Endothelial cell of umbilical vein (primary cell): Measurements from ENCODE around the gene CCDC136. TPM values are rescaled to one million over a fixed set of nuclear protein-coding genes. Genes with fewer than 3 reads are reported as not detected.

Source experiments
- BruUV-seq: library from RNA; stranded (reverse); fragments of 400-500 nt; replicated peaks from 2 replicates; lab custom pipeline; 2021; lab: Mats Ljungman, UMichigan
- CTCF ChIA-PET: fragments of 300-600, 350-600 bp; sonication (Branson Sonifier 250); formaldehyde crosslinking; loops from one replicate; lab custom pipeline; 2021; ENCODE audit warnings: antibody characterized with exemption, inconsistent platforms; lab: Charles Lee
- POLR2A ChIA-PET: fragments of 300-600, 350-600 bp; sonication (Branson Sonifier 250); formaldehyde crosslinking; loops from one replicate; lab custom pipeline; 2021; ENCODE audit warnings: antibody characterized with exemption, inconsistent platforms; lab: Charles Lee
- DNase-seq: peaks from one replicate; pipeline ENCODE4 v3.0.0-alpha.2; 2011; ENCODE audit warnings: low read depth, low spot score
- FAIRE-seq: peaks from 2 replicates; lab custom pipeline; 2011; peaks lifted over from hg19 to GRCh38; lab: Jason Lieb, UNC
- H2AFZ ChIP-seq: 2 replicates; pipeline ENCODE4 v1.6.0; 2012; ENCODE audit warnings: low read depth, low read length, control low read depth, inconsistent platforms
- H3K27ac ChIP-seq: 2 replicates; pipeline ENCODE4 v1.5.1; 2011; ENCODE audit warnings: low read depth, mild to moderate bottlenecking, control low read depth, low read length, moderate library complexity; ENCODE audit not compliant: insufficient read depth
- H3K27me3 ChIP-seq, 2 experiments: 2 replicates each; pipeline versions ENCODE4 v1.6.0 to v1.6.1; 2011; ENCODE audit warnings: low read length in 2 of 2, mixed read lengths in 1 of 2; ENCODE audit not compliant: control insufficient read depth in 2 of 2, insufficient read depth in 2 of 2
- H3K36me3 ChIP-seq, 2 experiments: 2 replicates in 1 of 2; 3 replicates in 1 of 2; pipeline ENCODE4 v1.5.1; 2011; ENCODE audit warnings: low read length in 2 of 2, mild to moderate bottlenecking in 1 of 2, moderate library complexity in 1 of 2; ENCODE audit not compliant: control insufficient read depth in 2 of 2, insufficient read depth in 2 of 2; ENCODE audit errors: extremely low read depth in 1 of 2
- H3K4me1 ChIP-seq: 3 replicates; pipeline ENCODE4 v1.5.1; 2011; ENCODE audit warnings: mild to moderate bottlenecking, low read length; ENCODE audit not compliant: control insufficient read depth, insufficient read depth; ENCODE audit errors: extremely low read depth
- H3K4me2 ChIP-seq: 2 replicates; pipeline ENCODE4 v1.6.1; 2011; ENCODE audit warnings: low read length, control low read depth, mixed read lengths; ENCODE audit not compliant: insufficient read depth
- H3K4me3 ChIP-seq, 3 experiments: fragments of 200-600 bp in 1 of 3; sonication (generic), shearing (Covaris generic) in 1 of 3; replicated peaks in 1 of 3; 2 replicates each; pipeline ENCODE4 v1.5.1; 2011 to 2016; ENCODE audit warnings: control low read depth in 3 of 3, low read length in 3 of 3, mild to moderate bottlenecking in 2 of 3, inconsistent platforms in 1 of 3, low read depth in 1 of 3, moderate library complexity in 1 of 3; ENCODE audit not compliant: insufficient read depth in 1 of 3
- H3K79me2 ChIP-seq: 2 replicates; pipeline ENCODE4 v1.6.0; 2012; ENCODE audit warnings: low read length, inconsistent platforms; ENCODE audit not compliant: control insufficient read depth, insufficient read depth
- H3K9ac ChIP-seq: replicated peaks from 2 replicates; pipeline ENCODE3; 2011; ENCODE audit warnings: low read length, control low read depth; ENCODE audit not compliant: insufficient read depth; ENCODE audit errors: extremely low read depth
- H3K9me1 ChIP-seq: replicated peaks from 3 replicates; pipeline ENCODE4 v1.6.0; 2011; ENCODE audit warnings: mild to moderate bottlenecking, low read length; ENCODE audit not compliant: control insufficient read depth, insufficient read depth; ENCODE audit errors: extremely low read depth
- H3K9me3 ChIP-seq: replicated peaks from 2 replicates; pipeline ENCODE4 v1.5.1; 2012; ENCODE audit warnings: low read length, inconsistent platforms; ENCODE audit not compliant: control insufficient read depth, insufficient read depth
- H4K20me1 ChIP-seq: replicated peaks from 2 replicates; pipeline ENCODE3; 2011; ENCODE audit warnings: mild to moderate bottlenecking, low read length; ENCODE audit not compliant: control insufficient read depth, insufficient read depth; ENCODE audit errors: extremely low read depth
- EZH2 ChIP-seq: IDR thresholded peaks from 2 replicates; pipeline ENCODE4 v1.6.1; 2012; ENCODE audit warnings: borderline replicate concordance, low read depth, mild to moderate bottlenecking, moderate library complexity, low read length, inconsistent platforms; ENCODE audit not compliant: severe bottlenecking
- FOS ChIP-seq: IDR thresholded peaks from 2 replicates; pipeline ENCODE4 v1.6.1; 2011; ENCODE audit warnings: mild to moderate bottlenecking, low read length, moderate library complexity, borderline replicate concordance; ENCODE audit not compliant: insufficient read depth
- GATA2 ChIP-seq: IDR thresholded peaks from 2 replicates; pipeline ENCODE4 v1.7.0; 2011; ENCODE audit warnings: low read depth, mild to moderate bottlenecking, moderate library complexity, mixed read lengths, low read length; ENCODE audit not compliant: insufficient read length, insufficient read depth
- JUN ChIP-seq: IDR thresholded peaks from 2 replicates; pipeline ENCODE4 v1.6.1; 2011; ENCODE audit warnings: borderline replicate concordance, low read depth; ENCODE audit not compliant: insufficient read length, insufficient read depth
- MAX ChIP-seq: IDR thresholded peaks from 2 replicates; pipeline ENCODE4 v1.6.1; 2011; ENCODE audit not compliant: insufficient read depth, insufficient read length
- MYC ChIP-seq: IDR thresholded peaks from one replicate; pipeline ENCODE4 v1.6.1; 2011; ENCODE audit warnings: mild to moderate bottlenecking, low read depth, low read length
- POLR2A ChIP-seq: IDR thresholded peaks from 2 replicates; pipeline ENCODE4 v1.6.1; 2012; ENCODE audit warnings: low read depth, mild to moderate bottlenecking, control low read depth, low read length
- POLR2AphosphoS5 ChIP-seq: IDR thresholded peaks from 2 replicates; pipeline ENCODE4 v1.6.1; 2012; ENCODE audit warnings: low read depth, mild to moderate bottlenecking, control low read depth, low read length, moderate library complexity; ENCODE audit not compliant: insufficient read depth
- dilution Hi-C: fragments of 300-500 bp; cut with MboI; formaldehyde crosslinking; loops from one replicate; pipeline ENCODE4 v1.15.0; 2019; ENCODE audit warnings: low sequenced_read_pairs; ENCODE audit not compliant: extremely low pct_ligation_motif_present
- intact Hi-C: fragments of 100-400 bp; cut with micrococcal nuclease; formaldehyde crosslinking; loops from one replicate; pipeline ENCODE4 v1.10.0; 2022
- polyA plus RNA-seq, 4 experiments: library from polyadenylated mRNA; depleted of rRNA in 3 of 4; stranded (reverse) in 3 of 4; unstranded in 1 of 4; fragments of >200 nt; gene quantifications; 2 replicates each; pipeline versions ENCODE4 v1.2.1 to v1.2.3, GENCODE V29; 2011 to 2012; ENCODE audit warnings: missing spikeins in 1 of 4
- total RNA-seq: library from RNA; stranded (reverse); gene quantifications from 2 replicates; pipeline ENCODE4 v1.2.3, GENCODE V29; 2021
- TF ChIP-seq, protein P1 (sequence below), 2 donors: IDR thresholded peaks; 1 replicate in 1 of 2; 2 replicates in 1 of 2; pipeline ENCODE4 v1.5.1; 2011; ENCODE audit warnings: low read length in 2 of 2, mild to moderate bottlenecking in 2 of 2, moderate library complexity in 2 of 2, control low read depth in 1 of 2, inconsistent platforms in 1 of 2, low read depth in 1 of 2; ENCODE audit not compliant: insufficient read depth in 1 of 2; ENCODE audit errors: extremely low read depth in 1 of 2

The CCDC136 gene
- total and polyA plus RNA-seq, 2 donors (not counting 3 experiments of a cell fraction or from before 2014, with no cell fraction given): 1.8 to 3.3 TPM

DNA sequence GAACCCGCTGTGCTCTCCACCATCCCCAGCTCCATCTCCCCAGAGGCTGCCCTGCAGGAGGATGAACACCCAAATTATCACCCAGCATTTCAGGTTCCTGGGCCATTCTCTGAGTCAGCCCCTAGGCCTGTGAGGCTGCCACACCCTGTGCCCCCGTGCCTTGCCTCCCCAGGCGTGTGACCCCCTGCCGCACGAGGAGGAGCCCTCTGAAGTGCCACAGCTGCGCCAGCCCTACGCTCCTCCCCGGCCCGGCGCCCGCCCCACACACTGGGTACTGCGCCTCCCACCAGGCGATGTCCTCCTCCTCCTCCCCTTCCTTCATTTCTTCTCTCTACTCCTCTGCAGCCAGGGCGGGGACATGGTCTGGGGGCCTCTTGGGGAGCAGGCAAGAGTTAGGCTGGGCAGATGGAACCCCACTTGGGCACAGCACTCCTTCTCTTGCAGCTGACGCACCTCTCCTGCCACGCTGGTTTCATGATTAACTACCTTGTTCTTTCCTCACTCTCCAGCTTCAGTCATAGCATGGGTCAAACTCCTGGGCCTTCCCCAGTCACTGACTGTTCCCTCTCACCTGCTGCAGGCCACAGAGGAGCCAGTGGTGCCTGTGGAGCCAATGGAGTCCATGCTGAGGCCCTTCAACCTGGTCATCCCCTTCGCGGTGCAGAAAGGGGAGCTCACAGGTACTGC is 58.2 kb downstream of the CCDC136 start:
- Histone ChIP-seq H3K9ac (no peak overlapping the region), H2AFZ (no peak overlapping the region), H3K79me2 (no peaks in the 10 kb centered on the region), H3K4me3 (no peak overlapping the region), H3K27me3 (no peaks in the 10 kb centered on the region), H3K9me1 (no peaks in the 10 kb centered on the region), H3K4me2 (no peak overlapping the region), H3K9me3 (no peaks in the 10 kb centered on the region), H4K20me1 (no peaks in the 10 kb centered on the region), H3K4me1 (no peaks in the 10 kb centered on the region), H3K27ac (no peak overlapping the region), H3K36me3 (peaks cover 15 to 80% of the 10 kb centered on the region in 2 experiments)
- DNase-seq: no peak
- CTCF ChIA-PET: interaction anchor here (1.0 to 1.1 kb wide), 2 partner anchors 10 to 13 kb away, joined by 3 to 6 read pairs; partner anchors contain the start of gene ATP6V1F
- FAIRE-seq: no peak
- dilution Hi-C loops (no loop called here), intact Hi-C loops (no loop called here)
- POLR2A ChIA-PET: interaction anchor here (1.2 kb wide), 1 partner anchor 10 kb away, joined by 3 read pairs; no protein-coding TSS in a partner anchor
- no TSS peak for BruUV-seq
- no peak for TF ChIP-seq EZH2
- no peak for TF ChIP-seq MYC
- no peak for TF ChIP-seq GATA2
- TF ChIP-seq MAX: no peak
- TF ChIP-seq, protein P1, sequence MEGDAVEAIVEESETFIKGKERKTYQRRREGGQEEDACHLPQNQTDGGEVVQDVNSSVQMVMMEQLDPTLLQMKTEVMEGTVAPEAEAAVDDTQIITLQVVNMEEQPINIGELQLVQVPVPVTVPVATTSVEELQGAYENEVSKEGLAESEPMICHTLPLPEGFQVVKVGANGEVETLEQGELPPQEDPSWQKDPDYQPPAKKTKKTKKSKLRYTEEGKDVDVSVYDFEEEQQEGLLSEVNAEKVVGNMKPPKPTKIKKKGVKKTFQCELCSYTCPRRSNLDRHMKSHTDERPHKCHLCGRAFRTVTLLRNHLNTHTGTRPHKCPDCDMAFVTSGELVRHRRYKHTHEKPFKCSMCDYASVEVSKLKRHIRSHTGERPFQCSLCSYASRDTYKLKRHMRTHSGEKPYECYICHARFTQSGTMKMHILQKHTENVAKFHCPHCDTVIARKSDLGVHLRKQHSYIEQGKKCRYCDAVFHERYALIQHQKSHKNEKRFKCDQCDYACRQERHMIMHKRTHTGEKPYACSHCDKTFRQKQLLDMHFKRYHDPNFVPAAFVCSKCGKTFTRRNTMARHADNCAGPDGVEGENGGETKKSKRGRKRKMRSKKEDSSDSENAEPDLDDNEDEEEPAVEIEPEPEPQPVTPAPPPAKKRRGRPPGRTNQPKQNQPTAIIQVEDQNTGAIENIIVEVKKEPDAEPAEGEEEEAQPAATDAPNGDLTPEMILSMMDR (IDR thresholded peaks at IDR 0.05; ENCODE audit: extremely low read depth in 1 of 2, insufficient read depth in 1 of 2, low read depth in 1 of 2, low read length in 2 of 2): no peak
- TF ChIP-seq POLR2A: no peak
- no peak for TF ChIP-seq FOS
- no peak for TF ChIP-seq JUN
- TF ChIP-seq POLR2AphosphoS5: no peak
